Panc1 (cell line): Measurements from ENCODE around the gene LSM14A. TPM values are rescaled to one million over a fixed set of nuclear protein-coding genes. Genes with fewer than 3 reads are reported as not detected.

ENCODE experiments used
- ATAC-seq: fragments of 200-7000 bp; cut with Tn5 transposase; 2 replicates; pipeline ENCODE4 v1.9.1; 2020; ENCODE audit warnings: mild to moderate bottlenecking, moderate library complexity
- BruUV-seq: library from RNA; stranded (reverse); fragments of 400-500 nt; replicated peaks from 2 replicates; lab custom pipeline; 2021; lab: Mats Ljungman, UMichigan
- CTCF ChIA-PET: fragments of 300-600 bp; sonication (Branson Sonifier 250); formaldehyde crosslinking; loops from one replicate; lab custom pipeline; 2022; ENCODE audit warnings: antibody characterized with exemption; lab: Charles Lee
- POLR2A ChIA-PET: fragments of 300-600 bp; sonication (Branson Sonifier 250); formaldehyde crosslinking; loops from one replicate; lab custom pipeline; 2022; ENCODE audit warnings: antibody characterized with exemption; lab: Charles Lee
- DNase-seq: peaks from one replicate; pipeline ENCODE4 v3.0.0-alpha.2; 2010; ENCODE audit warnings: low read depth, low spot score
- H3K27ac ChIP-seq: 2 replicates; pipeline ENCODE4 v1.5.1; 2011; ENCODE audit warnings: mild to moderate bottlenecking, low read length, inconsistent platforms
- H3K27me3 ChIP-seq: fragments of 200-500 bp; sonication (Bioruptor generic); 2 replicates; pipeline ENCODE4 v1.6.0; 2014; ENCODE audit warnings: low read length, inconsistent platforms; ENCODE audit not compliant: control insufficient read depth, insufficient read depth
- H3K36me3 ChIP-seq: fragments of 200-500 bp; sonication (Bioruptor generic); 2 replicates; pipeline ENCODE4 v1.5.1; 2014; ENCODE audit warnings: inconsistent platforms, mild to moderate bottlenecking, low read length, moderate library complexity; ENCODE audit not compliant: control insufficient read depth, insufficient read depth
- H3K4me1 ChIP-seq: 2 replicates; pipeline ENCODE4 v1.5.1; 2011; ENCODE audit warnings: inconsistent platforms, mild to moderate bottlenecking, low read length, moderate library complexity; ENCODE audit not compliant: control insufficient read depth, insufficient read depth
- H3K4me3 ChIP-seq, 2 experiments: 2 replicates each; pipeline ENCODE4 v1.5.1; 2011 to 2012; ENCODE audit warnings: low read depth in 2 of 2, low read length in 2 of 2, mild to moderate bottlenecking in 2 of 2, inconsistent platforms in 1 of 2, moderate library complexity in 1 of 2
- H3K9me3 ChIP-seq: fragments of 200-500 bp; sonication (Bioruptor generic); 2 replicates; pipeline ENCODE4 v1.5.1; 2014; ENCODE audit warnings: low read depth, mild to moderate bottlenecking, inconsistent platforms, low read length, moderate library complexity; ENCODE audit not compliant: control insufficient read depth, insufficient read depth
- POLR2AphosphoS5 ChIP-seq: IDR thresholded peaks from 2 replicates; pipeline ENCODE4 v1.6.1; 2012; ENCODE audit warnings: mild to moderate bottlenecking, low read depth, low read length, moderate library complexity
- SIN3A ChIP-seq: IDR thresholded peaks from 2 replicates; pipeline ENCODE4 v1.6.1; 2012; ENCODE audit warnings: low read depth, mild to moderate bottlenecking, low read length, moderate library complexity, borderline replicate concordance; ENCODE audit not compliant: insufficient read depth
- TCF7L2 ChIP-seq: IDR thresholded peaks from 2 replicates; pipeline ENCODE4 v1.6.1; 2011; ENCODE audit warnings: mild to moderate bottlenecking, low read depth, low read length, inconsistent platforms
- in situ Hi-C: cut with HindIII; loops from 2 replicates; pipeline ENCODE4 v1.10.0; 2016; ENCODE audit warnings: low sequenced_read_pairs, low pct_unique_long_range_greater_than_20kb
- intact Hi-C: fragments of 100-400 bp; cut with micrococcal nuclease; formaldehyde crosslinking; loops from one replicate; pipeline ENCODE4 v1.10.0; 2022; ENCODE audit not compliant: unreplicated experiment
- total RNA-seq: library from RNA; stranded (reverse); gene quantifications from one replicate; pipeline ENCODE4 v1.2.1, GENCODE V29; 2021; ENCODE audit not compliant: unreplicated experiment
- TF ChIP-seq, protein P1 (sequence below): fragments of 450-650 bp; IDR thresholded peaks from 2 replicates; pipeline ENCODE4 v1.5.1; 2017; ENCODE audit warnings: mild to moderate bottlenecking
- TF ChIP-seq, protein P2 (sequence below), 2 experiments: IDR thresholded peaks; 2 replicates each; pipeline ENCODE4 v1.6.1; 2011 to 2012; ENCODE audit warnings: low read depth in 2 of 2, control low read depth in 1 of 2, low read length in 1 of 2, mild to moderate bottlenecking in 1 of 2, moderate library complexity in 1 of 2; ENCODE audit not compliant: insufficient read depth in 1 of 2

LSM14A gene
- total RNA-seq, 1 experiment from 2014 or later: 152 TPM

DNA sequence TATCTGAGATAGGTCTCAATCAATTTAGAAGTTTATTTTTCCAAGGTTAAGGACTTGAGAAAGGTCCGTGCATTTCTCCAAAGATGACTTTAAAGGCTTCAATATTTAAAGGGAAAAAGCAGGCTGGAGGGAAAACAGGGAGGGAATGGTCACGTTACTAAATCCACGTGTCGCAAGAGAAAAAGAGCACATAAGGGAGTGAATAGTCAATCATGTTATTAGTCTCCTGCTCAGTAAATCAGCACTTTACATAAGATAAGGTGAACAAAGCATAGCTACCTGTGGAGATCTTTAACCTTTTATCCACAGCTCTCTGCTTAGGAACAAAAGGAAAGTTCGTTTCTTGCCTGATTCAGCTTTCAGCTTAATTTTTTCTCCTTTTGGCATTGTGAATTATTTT, 31.3 kb upstream of the LSM14A start:
- no TSS peak for BruUV-seq
- ChIA-PET POLR2A (no interaction called here), CTCF (no interaction called here)
- DNase-seq: no peak
- TF ChIP-seq SIN3A: no peak
- TF ChIP-seq POLR2AphosphoS5: no peak
- TF ChIP-seq, protein P1, sequence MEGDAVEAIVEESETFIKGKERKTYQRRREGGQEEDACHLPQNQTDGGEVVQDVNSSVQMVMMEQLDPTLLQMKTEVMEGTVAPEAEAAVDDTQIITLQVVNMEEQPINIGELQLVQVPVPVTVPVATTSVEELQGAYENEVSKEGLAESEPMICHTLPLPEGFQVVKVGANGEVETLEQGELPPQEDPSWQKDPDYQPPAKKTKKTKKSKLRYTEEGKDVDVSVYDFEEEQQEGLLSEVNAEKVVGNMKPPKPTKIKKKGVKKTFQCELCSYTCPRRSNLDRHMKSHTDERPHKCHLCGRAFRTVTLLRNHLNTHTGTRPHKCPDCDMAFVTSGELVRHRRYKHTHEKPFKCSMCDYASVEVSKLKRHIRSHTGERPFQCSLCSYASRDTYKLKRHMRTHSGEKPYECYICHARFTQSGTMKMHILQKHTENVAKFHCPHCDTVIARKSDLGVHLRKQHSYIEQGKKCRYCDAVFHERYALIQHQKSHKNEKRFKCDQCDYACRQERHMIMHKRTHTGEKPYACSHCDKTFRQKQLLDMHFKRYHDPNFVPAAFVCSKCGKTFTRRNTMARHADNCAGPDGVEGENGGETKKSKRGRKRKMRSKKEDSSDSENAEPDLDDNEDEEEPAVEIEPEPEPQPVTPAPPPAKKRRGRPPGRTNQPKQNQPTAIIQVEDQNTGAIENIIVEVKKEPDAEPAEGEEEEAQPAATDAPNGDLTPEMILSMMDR: no peak
- TF ChIP-seq TCF7L2: no peak
- TF ChIP-seq, protein P2, sequence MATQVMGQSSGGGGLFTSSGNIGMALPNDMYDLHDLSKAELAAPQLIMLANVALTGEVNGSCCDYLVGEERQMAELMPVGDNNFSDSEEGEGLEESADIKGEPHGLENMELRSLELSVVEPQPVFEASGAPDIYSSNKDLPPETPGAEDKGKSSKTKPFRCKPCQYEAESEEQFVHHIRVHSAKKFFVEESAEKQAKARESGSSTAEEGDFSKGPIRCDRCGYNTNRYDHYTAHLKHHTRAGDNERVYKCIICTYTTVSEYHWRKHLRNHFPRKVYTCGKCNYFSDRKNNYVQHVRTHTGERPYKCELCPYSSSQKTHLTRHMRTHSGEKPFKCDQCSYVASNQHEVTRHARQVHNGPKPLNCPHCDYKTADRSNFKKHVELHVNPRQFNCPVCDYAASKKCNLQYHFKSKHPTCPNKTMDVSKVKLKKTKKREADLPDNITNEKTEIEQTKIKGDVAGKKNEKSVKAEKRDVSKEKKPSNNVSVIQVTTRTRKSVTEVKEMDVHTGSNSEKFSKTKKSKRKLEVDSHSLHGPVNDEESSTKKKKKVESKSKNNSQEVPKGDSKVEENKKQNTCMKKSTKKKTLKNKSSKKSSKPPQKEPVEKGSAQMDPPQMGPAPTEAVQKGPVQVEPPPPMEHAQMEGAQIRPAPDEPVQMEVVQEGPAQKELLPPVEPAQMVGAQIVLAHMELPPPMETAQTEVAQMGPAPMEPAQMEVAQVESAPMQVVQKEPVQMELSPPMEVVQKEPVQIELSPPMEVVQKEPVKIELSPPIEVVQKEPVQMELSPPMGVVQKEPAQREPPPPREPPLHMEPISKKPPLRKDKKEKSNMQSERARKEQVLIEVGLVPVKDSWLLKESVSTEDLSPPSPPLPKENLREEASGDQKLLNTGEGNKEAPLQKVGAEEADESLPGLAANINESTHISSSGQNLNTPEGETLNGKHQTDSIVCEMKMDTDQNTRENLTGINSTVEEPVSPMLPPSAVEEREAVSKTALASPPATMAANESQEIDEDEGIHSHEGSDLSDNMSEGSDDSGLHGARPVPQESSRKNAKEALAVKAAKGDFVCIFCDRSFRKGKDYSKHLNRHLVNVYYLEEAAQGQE (IDR thresholded peaks at IDR 0.05; ENCODE audit: insufficient read depth in 1 of 2, low read depth in 2 of 2, low read length in 1 of 2): no peak
- Histone ChIP-seq H3K4me1 (no peaks in the 10 kb centered on the region), H3K27me3 (no peaks in the 10 kb centered on the region), H3K9me3 (no peaks in the 10 kb centered on the region), H3K4me3 (no peak overlapping the region), H3K27ac (no peak overlapping the region), H3K36me3 (no peaks in the 10 kb centered on the region)
- ATAC-seq: no peak
- in situ Hi-C loops: no loop called here
- intact Hi-C loops: loop anchor here (10.0 kb wide), 1 partner anchor 96 kb away; no protein-coding TSS in a partner anchor

DNA sequence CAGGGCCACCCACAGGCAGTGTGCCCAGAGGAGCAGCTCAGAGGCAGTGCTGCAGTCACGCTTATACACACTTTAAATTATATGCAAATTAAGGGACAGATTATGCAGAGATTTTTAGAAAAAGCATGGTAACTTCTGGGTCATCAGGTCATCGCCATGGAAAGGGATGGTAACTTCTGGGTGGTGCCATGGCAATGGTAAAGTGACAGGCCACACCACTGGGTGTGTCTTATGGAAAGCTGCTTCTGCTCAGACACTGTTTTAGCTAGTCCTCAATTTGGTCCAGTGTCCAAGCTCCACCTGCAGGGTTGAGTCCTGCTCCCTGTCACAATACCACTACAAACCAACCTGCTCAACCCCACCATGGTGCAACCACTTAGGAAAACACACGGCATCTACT, 29.9 kb upstream of the LSM14A start:
- BruUV-seq: no TSS peak
- Histone ChIP-seq H3K4me3 (no peak overlapping the region), H3K27ac (no peak overlapping the region), H3K36me3 (no peaks in the 10 kb centered on the region), H3K4me1 (no peaks in the 10 kb centered on the region), H3K27me3 (no peaks in the 10 kb centered on the region), H3K9me3 (no peaks in the 10 kb centered on the region)
- TF ChIP-seq POLR2AphosphoS5: no peak
- TF ChIP-seq, protein P1: no peak
- TF ChIP-seq SIN3A: no peak
- TF ChIP-seq, protein P2 (IDR thresholded peaks at IDR 0.05; ENCODE audit: insufficient read depth in 1 of 2, low read depth in 2 of 2, low read length in 1 of 2): no peak
- no peak for TF ChIP-seq TCF7L2
- ATAC-seq (no peak), DNase-seq (no peak)
- ChIA-PET CTCF (interaction anchor here (0.7 to 0.8 kb wide), 2 partner anchors 44 to 364 kb away, joined by 3 to 4 read pairs; no protein-coding TSS in a partner anchor), POLR2A (no interaction called here)
- in situ Hi-C loops: no loop called here
- intact Hi-C loops: loop anchor here (10.0 kb wide), 1 partner anchor 98 kb away; no protein-coding TSS in a partner anchor
